HG03342 (cell line): ENCODE data around the gene DGCR2.
"Not testable (repeated sequence)": the region's sequence is repeated elsewhere in the genome, so short reads cannot be mapped to it uniquely, and the experiment has no call there.

Experiments used
- ATAC-seq: cut with Tn5 transposase; IDR thresholded peaks from one replicate; pipeline ENCODE4 v1.9.1; 2021; ENCODE audit warnings: mild to moderate bottlenecking, moderate library complexity; ENCODE audit not compliant: unreplicated experiment

The DGCR2 gene

GRCh38 chr22:19044381-19044780, 77.8 kb downstream of the DGCR2 start:
- ATAC-seq, result no peak

DNA sequence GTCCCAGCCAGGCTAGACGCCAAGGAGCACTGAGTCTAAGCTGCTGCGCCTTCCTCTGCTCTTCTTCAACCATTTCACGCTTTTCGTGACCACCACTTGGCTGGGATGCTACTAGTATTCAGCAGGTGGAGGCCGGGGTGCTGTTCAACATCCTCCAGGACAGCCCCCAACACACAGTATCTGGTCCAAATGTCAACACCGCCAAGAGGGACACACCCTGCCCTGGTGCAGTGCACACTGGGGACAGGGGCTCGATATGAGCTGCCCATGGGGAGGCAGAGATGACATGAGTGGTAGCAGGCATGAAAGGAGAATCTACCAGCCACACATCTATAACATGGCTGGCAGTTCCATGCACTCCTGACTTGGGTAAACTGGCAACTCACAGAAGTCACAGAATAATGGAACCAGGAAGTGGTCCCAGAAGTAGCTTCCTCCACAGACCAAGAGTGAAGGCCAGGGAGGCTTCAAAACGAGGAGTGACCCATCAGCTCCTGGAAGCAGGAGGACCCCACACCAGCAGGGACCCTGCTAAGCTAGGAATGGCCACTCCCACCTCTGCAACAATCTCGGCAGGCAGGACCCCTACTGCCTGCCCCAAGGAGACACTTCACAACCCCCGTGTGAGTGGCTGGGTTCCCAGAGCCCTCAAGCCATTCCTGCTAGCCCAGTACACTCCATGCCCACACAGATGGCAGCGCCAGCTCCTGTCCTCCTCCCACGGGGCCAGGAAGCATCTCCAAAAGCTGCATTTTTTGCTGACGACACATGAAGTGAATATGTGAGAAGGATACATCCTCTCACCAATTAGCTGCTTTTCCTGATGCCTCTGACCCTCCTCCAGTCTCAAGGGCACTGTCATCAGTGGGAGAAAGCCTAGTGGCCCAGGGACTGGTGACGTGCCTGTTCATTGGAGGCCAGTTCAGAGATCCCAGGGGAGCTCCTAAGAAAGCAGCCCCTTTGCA, 78.8 kb downstream of the DGCR2 start:
- no peak for ATAC-seq

DNA sequence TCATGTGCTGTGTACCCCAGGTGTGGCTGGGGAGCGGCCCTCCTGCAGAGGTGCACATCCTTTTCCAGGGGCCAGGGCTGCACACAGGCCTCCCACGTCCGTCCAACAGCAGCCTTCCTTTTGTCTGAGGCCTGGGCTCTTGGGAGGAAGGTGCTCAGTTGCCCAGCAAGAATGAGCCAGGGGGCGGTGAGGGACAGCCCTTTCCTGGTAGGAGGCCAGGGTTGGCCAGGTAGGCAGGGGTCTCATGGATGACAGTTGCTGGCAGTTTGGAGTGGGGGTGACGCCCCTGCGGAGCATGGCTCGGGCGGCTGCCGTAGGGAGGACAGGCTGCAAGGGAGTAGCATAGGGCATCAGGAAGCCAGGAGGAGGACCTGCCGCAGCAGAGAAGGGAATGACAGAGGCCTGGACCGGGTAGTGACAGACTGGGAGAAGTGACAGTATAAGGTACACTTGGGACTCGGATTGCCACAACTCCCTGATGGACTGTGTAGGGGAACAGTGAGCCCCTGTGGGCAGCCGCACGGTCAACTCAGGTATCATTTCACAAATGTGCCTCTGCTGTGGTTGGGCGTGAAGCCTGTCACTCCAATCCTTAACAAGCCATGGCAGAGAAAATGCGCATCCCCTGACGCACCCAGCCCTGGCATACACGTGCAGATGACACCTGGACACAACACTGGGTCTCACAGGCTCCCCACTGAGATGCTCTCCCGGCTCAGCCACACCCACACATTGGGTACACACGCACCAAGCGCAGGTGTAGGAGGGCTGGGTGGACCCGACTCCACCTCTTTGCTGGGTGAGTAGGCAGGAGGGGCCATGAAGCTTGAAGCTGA, 79.7 kb downstream of the DGCR2 start:
- ATAC-seq, result no peak

DNA sequence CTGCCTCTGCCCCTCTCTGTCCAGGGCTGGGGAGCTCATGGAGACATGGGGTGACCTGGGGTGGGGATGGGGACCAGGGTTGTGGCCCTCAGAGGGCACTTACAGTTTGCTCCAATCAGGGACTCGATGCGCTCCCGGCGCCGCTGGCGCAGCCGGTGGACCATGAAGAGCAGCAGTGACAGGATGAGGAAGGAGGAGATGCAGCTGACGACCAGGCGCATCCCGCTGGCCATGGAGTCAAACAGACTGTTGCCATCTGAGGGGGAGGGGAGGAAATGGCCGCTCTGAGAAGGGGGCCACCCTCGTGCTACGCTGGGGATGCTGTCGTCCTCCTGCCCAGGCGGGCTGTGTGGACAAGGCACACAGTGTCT, 80.5 kb downstream of the DGCR2 start:
- ATAC-seq, result no peak

DNA sequence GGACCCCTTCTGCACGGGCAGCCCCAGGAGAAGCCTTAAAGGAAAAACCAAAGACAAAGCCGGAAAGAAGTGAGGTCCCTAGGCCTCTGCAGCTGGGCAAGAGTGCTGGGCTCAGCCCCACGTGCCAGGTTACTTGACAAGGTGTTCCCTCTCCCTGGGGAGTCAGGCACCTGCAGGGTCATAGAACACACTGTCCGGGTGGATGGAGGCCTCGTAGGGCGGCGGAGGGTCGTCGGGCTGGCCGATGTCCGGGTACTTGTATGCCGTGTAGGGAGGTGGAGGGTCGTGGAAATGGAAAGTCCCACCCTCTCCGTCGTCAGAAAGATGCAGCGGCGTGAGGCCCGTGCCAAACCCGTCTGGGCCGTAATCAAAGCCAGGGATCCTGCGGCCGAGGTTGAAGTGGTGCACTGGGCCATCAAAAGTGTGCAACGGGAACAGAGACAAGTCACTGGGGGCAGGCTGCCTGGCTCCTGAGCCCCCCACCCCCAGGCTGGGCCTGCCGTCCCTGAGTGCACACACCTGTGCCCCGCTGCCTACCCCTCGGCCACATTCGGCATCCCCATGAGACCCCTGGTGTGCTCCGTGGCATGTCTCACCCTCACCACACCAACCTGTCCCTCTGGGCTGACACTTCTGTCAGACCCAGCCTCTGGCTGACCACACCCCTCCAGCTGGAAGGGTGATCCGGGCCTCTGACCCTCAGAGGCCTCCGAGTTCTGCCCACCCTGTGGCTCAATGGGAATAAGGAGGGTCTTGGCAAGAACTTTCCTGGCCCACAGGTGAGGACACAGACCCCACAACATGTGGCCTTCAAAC, 81.1 kb downstream of the DGCR2 start:
- ATAC-seq, result no peak

GRCh38 chr22:19040391-19040861, 81.8 kb downstream of the DGCR2 start:
- ATAC-seq, result no peak

DNA sequence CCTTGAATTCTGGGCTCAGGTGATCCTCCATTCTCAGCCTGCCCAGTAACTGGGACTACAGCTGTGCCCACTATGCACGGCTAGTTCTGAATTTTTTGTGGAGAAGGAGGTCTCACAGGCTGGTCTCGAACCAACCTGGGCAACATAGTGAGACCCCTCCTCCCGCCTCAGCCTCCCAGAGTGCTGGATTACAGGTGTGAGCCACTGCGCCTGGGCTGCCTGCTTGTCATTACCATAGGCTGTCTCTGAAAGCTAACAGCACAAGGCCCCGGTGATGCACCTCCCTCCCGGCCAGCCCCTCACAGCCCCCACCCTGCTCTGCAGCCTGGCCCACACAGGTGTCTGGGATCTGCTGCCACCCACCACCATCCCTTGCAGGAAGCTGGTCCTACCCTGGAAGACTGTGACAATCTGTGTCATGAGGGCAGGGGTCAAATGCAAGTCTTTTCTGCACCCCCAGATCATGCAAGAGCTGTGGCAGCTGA, 82.4 kb downstream of the DGCR2 start:
- no peak for ATAC-seq

- no peak for ATAC-seq
These were observed 82.8 kb downstream of the DGCR2 start for GRCh38 chr22:19039448-19039780.

DNA sequence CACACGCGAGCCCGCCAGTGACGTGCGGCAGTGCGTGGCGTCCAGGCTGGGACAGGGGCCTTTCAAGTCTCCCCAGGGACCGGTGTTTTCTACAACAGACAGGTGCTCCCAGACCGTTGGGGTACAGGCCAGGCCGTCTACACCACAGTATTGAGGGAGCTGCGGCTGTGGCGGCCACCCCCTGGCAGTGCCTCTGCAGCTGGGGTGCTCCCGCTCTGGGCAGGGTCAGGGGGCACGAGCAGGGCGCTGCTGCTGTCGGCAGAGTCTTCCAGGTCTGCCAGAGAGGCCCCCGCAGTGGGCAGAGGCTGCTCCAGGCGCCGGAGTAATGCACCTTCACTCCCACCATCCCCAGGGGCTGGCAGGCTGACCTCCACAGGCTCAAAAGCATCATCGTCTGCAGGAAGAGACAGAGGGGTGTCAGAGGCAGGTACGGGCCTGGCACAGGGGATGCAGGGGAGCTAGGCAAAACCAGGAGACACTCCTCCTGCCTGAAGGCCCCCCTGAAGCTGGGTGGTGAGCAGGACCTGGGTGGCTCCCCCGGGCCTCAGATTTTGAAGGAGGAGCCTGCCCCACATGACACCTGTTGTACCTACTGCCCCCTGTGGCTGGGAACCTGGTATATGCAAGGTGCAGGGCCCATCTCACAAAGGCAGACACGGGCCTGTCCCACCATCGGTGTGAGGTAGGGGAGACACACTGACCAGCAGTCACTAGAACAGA, 83.3 kb downstream of the DGCR2 start:
- ATAC-seq, result no peak

GRCh38 chr22:19038164-19038546, 84.1 kb downstream of the DGCR2 start:
- ATAC-seq, result no peak

DNA sequence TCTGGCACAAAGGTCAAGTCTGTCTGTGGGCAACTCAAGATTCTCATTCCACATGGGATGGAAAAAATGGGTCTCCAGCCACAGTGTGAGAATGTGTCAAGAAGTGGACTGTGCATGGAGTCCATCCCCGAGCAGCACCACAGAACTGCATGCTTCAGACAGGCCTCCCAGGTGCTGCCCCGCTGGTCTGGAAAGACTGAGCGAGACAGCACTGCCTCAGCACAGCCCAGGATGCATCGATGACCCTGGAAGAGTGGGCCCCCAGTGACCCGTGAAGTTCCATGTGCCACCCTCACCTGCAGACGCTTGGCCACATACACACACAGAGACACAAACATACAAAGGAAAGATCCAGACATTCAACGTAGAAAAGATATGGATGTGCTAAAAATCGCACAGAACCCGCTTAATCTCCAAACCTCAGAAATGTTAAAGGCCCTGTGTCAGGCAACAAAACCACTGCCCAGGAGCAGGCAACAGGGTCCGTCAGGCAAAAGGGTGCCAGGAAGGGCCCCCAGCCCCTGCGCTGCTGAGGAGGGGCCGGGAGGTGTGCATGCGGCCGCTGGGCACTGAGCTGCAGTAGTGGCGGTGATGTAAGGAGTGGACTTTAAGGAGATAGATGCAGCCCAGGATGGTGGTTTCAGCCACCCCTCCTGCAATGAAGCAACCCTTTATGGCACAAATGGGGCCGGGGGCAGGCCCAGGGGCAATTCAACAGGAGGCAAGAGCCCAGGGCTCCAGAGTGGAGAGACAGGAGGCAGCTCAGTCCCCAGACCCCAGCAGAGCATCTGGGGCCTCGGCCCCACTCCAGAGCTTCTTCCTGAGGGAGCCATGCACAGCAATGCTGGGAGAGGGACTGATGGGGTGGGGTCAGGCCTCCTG, 84.7 kb downstream of the DGCR2 start:
- no peak for ATAC-seq

- ATAC-seq, result no peak
These were observed 85.5 kb downstream of the DGCR2 start for GRCh38 chr22:19036523-19037273.

GRCh38 chr22:19036229-19036522, 86.0 kb downstream of the DGCR2 start:
- ATAC-seq, result no peak

DNA sequence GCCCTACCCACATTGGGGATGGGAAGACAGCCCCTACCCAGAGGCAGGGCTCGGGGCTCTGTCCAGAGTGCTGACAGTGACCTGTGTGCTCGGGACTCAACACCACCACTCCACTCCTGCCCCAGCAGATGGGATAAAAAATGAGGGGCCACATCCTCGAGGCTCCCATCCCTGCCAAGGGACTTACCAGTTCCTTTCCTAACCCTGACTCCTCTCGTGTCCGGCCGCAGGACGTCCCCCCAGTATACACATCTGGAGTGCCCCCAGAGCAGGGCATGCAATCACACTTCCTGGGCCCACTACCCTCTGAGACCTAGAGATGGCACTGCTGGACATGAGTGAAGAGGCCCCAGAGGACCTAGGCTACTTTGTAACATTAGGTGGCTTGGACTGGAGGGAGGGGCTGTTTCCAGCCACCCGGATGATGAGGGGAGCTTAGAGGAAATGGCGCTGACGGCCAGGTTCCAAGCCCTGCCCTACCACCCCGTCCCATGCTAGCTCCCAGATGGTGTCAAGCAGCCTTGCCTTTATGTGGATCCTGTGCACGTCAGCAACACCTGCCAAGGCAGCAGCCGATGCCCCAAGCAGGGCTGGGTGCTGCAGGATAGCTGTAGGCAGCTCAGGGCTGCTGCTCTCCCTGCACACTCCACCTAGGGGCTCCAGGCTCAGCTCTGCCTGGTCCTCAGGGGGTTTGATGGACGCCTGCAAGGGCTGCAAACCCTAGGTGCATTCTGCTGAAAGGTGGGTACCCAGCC, 86.6 kb downstream of the DGCR2 start:
- no peak for ATAC-seq

DNA sequence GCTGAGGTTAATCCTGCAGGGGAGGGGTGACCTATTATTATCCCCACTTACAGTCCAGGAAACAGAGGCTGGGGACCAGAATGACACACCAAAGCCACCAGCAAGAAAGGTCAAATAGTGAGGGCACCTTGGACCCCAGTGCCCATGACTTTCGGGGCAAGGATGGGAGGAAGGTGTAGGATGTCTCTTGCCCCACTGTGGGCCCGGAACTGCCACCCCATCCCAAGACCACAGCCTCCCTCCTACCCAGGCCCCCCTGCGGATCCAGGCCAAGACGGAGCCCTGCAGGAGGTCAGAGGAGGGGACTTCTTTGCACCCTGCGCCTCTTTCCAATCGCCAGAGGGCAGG, 87.1 kb downstream of the DGCR2 start:
- ATAC-seq, result not testable (repeated sequence)

DNA sequence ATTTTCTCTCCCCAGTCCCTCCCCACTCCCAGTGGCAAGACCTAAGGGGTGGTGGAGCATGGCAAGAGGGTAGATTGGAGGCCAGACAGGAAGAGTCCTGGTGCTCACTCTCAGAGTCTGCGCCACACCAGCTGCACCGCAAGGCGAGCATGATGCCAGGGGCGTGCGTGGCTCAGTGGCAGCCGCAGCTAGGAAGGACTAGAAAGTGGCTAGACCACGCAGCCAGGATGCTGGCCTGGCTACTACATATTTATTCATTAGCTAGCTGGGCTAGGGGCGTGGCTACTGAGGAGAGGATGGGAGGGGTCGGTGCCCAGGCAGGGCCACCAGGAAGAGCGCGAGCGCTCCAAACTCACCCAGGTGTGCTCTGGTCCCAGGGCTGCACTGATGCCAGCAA, 87.5 kb downstream of the DGCR2 start:
- ATAC-seq, result not testable (repeated sequence)

- not testable (repeated sequence) for ATAC-seq
These were observed 88.0 kb downstream of the DGCR2 start for GRCh38 chr22:19034031-19034723.

DNA sequence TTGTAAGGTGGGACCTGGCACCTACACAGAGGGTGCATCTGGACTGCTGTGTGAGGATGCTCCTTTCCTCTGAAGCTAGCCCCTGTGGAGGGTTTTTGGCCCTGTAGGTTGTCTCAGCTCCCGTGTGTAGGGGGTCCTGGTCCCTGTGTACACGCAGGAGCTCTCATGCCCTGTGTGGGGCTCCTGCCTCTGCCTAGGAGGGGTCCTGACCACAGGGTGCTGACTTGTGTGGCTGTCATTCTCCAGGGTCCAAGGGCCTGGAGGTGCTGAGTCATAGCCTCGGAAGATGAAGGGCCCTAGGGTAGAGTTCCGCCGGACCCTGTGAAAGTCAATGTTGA, 88.7 kb downstream of the DGCR2 start:
- ATAC-seq, result not testable (repeated sequence)
